IMR-90 (cell line): Measurements from ENCODE around the gene TMEM181. TPM values are rescaled to one million over a fixed set of nuclear protein-coding genes. Genes with fewer than 3 reads are reported as not detected.

Source experiments
- microRNA-seq, 2 experiments: library from miRNA; stranded (forward) in 1 of 2; unstranded in 1 of 2; fragments of 10-50 nt in 1 of 2; fragments of <30 nt in 1 of 2; gene quantifications in 1 of 2; microRNA quantifications in 1 of 2; one replicate each; pipeline versions ENCODE3 to v1.1.0; 2013 to 2020; ENCODE audit not compliant: insufficient read depth in 1 of 2, insufficient read length in 1 of 2, unreplicated experiment in 1 of 2
- polyA plus RNA-seq, 3 experiments: library from polyadenylated mRNA; depleted of rRNA; stranded (reverse); fragments of >200 nt; gene quantifications; 2 replicates each; pipeline ENCODE4 v1.2.3, GENCODE V29; 2012; ENCODE audit warnings: low replicate concordance in 1 of 3
- small RNA-seq, 5 experiments: library from RNA; depleted of rRNA; stranded (forward); fragments of <200 nt; gene quantifications; one replicate each; pipeline ENCODE3, GENCODE V24; 2012
- total RNA-seq: library from RNA; depleted of rRNA; stranded (reverse); fragments of >200 nt; gene quantifications from 2 replicates; pipeline ENCODE4 v1.2.3, GENCODE V29; 2012; rRNA removed

The TMEM181 gene
- total and polyA plus RNA-seq, 2 of the 4 experiments (the other 2 are of a cell fraction): 22.8 to 27.8 TPM

Small RNA genes lying within 50 kb of the gene (microRNA-seq; reads per million reads assigned to microRNA genes)
- gene MIR7161: 0 reads per million in 2 experiments

Small RNA genes lying within 50 kb of the gene (small RNA-seq; reads per million reads assigned to genes)
- gene MIR7161: 0 reads per million in 5 experiments

Other genes starting within 250 kb of the TMEM181 start
- gene TULP4, start 247.6 kb upstream of the TMEM181 start, total RNA-seq: 30.6 and 51.9 TPM in 2 replicates
- 7.3 and 8.1 TPM in 2 replicates for gene TULP4, start 247.6 kb upstream of the TMEM181 start, polyA plus RNA-seq (2012; rRNA removed)
- gene DYNLT1, start 84.7 kb downstream of the TMEM181 start, total RNA-seq: 187 and 235 TPM in 2 replicates
- gene DYNLT1, start 84.7 kb downstream of the TMEM181 start, polyA plus RNA-seq (2012; rRNA removed): 338 and 349 TPM in 2 replicates
- 3.6 and 4.3 TPM in 2 replicates for gene SYTL3, start 90.0 kb downstream of the TMEM181 start, total RNA-seq
- gene SYTL3, start 90.0 kb downstream of the TMEM181 start, polyA plus RNA-seq (2012; rRNA removed): 2.8 and 2.9 TPM in 2 replicates